Measurements from ENCODE around the gene SLC18B1. TPM values are rescaled to one million over a fixed set of nuclear protein-coding genes. Genes with fewer than 3 reads are reported as not detected.
A peak's percentile ranks its signal among the peaks of the same experiment; 100 is the strongest.

SLC18B1 gene
- total and polyA plus RNA-seq, 2 of the 13 experiments (the other 11 are each of a cell fraction or from before 2014, with no cell fraction given), result 11.4 to 13.8 TPM

GRCh38 chr6:132843316-132844035 lies 45.0 kb upstream of the SLC18B1 start (continued):
- TF ChIP-seq, protein P1, sequence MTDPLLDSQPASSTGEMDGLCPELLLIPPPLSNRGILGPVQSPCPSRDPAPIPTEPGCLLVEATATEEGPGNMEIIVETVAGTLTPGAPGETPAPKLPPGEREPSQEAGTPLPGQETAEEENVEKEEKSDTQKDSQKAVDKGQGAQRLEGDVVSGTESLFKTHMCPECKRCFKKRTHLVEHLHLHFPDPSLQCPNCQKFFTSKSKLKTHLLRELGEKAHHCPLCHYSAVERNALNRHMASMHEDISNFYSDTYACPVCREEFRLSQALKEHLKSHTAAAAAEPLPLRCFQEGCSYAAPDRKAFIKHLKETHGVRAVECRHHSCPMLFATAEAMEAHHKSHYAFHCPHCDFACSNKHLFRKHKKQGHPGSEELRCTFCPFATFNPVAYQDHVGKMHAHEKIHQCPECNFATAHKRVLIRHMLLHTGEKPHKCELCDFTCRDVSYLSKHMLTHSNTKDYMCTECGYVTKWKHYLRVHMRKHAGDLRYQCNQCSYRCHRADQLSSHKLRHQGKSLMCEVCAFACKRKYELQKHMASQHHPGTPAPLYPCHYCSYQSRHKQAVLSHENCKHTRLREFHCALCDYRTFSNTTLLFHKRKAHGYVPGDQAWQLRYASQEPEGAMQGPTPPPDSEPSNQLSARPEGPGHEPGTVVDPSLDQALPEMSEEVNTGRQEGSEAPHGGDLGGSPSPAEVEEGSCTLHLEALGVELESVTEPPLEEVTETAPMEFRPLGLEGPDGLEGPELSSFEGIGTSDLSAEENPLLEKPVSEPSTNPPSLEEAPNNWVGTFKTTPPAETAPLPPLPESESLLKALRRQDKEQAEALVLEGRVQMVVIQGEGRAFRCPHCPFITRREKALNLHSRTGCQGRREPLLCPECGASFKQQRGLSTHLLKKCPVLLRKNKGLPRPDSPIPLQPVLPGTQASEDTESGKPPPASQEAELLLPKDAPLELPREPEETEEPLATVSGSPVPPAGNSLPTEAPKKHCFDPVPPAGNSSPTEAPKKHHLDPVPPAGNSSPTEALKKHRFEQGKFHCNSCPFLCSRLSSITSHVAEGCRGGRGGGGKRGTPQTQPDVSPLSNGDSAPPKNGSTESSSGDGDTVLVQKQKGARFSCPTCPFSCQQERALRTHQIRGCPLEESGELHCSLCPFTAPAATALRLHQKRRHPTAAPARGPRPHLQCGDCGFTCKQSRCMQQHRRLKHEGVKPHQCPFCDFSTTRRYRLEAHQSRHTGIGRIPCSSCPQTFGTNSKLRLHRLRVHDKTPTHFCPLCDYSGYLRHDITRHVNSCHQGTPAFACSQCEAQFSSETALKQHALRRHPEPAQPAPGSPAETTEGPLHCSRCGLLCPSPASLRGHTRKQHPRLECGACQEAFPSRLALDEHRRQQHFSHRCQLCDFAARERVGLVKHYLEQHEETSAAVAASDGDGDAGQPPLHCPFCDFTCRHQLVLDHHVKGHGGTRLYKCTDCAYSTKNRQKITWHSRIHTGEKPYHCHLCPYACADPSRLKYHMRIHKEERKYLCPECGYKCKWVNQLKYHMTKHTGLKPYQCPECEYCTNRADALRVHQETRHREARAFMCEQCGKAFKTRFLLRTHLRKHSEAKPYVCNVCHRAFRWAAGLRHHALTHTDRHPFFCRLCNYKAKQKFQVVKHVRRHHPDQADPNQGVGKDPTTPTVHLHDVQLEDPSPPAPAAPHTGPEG (CRISPR knock-in tag; IDR thresholded peaks at IDR 0.05), result no peak
- no peak for TF ChIP-seq ZNF446 (CRISPR knock-in tag; IDR thresholded peaks at IDR 0.05)
- no peak for TF ChIP-seq ZNF292 (CRISPR knock-in tag; IDR thresholded peaks at IDR 0.05; ENCODE audit: borderline replicate concordance, low read depth)
- TF ChIP-seq FOSL2 (CRISPR knock-in tag; IDR thresholded peaks at IDR 0.05), result peak; percentile 31; the same call in 1 of the 2 replicates
- TF ChIP-seq MZF1 (CRISPR knock-in tag; IDR thresholded peaks at IDR 0.05; ENCODE audit: borderline replicate concordance), result no peak
- TF ChIP-seq REPIN1 (CRISPR knock-in tag; IDR thresholded peaks at IDR 0.05; ENCODE audit: borderline replicate concordance, low read depth), result peak; percentile 53; the same call in 1 of the 2 replicates
- TF ChIP-seq, protein P2, sequence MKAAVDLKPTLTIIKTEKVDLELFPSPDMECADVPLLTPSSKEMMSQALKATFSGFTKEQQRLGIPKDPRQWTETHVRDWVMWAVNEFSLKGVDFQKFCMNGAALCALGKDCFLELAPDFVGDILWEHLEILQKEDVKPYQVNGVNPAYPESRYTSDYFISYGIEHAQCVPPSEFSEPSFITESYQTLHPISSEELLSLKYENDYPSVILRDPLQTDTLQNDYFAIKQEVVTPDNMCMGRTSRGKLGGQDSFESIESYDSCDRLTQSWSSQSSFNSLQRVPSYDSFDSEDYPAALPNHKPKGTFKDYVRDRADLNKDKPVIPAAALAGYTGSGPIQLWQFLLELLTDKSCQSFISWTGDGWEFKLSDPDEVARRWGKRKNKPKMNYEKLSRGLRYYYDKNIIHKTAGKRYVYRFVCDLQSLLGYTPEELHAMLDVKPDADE (CRISPR knock-in tag; IDR thresholded peaks at IDR 0.05), result no peak
- peak; percentile 89 for TF ChIP-seq NR2F2 (IDR thresholded peaks at IDR 0.05; ENCODE audit: borderline replicate concordance, low read depth)
- no peak for TF ChIP-seq SP140L (CRISPR knock-in tag; IDR thresholded peaks at IDR 0.05; ENCODE audit: borderline replicate concordance)
- no peak for TF ChIP-seq SOX6 (IDR thresholded peaks at IDR 0.05)
- peak; percentile 49; the same call in 1 of the 2 replicates for TF ChIP-seq SOX6 (CRISPR knock-in tag; IDR thresholded peaks at IDR 0.05)
- no peak for TF ChIP-seq ZNF569 (CRISPR knock-in tag; IDR thresholded peaks at IDR 0.05; ENCODE audit: borderline replicate concordance)
- TF ChIP-seq ZNF597 (CRISPR knock-in tag; IDR thresholded peaks at IDR 0.05), result no peak

Data from HepG2 (cell line).